Right ventricle myocardium superior (tissue), 1 donor: ENCODE data around the gene PRSS12. TPM values are rescaled to one million over a fixed set of nuclear protein-coding genes. Genes with fewer than 3 reads are reported as not detected.
A peak's percentile ranks its signal among the peaks of the same experiment; 100 is the strongest.
"Not testable (repeated sequence)": the region's sequence is repeated elsewhere in the genome, so short reads cannot be mapped to it uniquely, and the experiment has no call there.

Source experiments
- ATAC-seq: fragments of 200-7000 bp; cut with Tn5 transposase; one replicate; pipeline ENCODE4 v1.9.1; 2020; ENCODE audit warnings: mild to moderate bottlenecking; ENCODE audit not compliant: poor library complexity
- DNase-seq: peaks from one replicate; pipeline ENCODE4 v3.0.0-alpha.2; 2020
- intact Hi-C: fragments of 100-400 bp; cut with DNase I; formaldehyde crosslinking; loops from one replicate; pipeline ENCODE4 v1.11.2; 2022
- long read RNA-seq: library from polyadenylated mRNA; unstranded; transcript quantifications from one replicate; pipeline ENCODE4 v2.0.0, GENCODE V29; 2021
- total RNA-seq: library from RNA; stranded (reverse); fragmentation: NEBNext Ultra II Directional; extraction: Animal tissue kit (Norgen Biotek cat#: 25700); gene quantifications from one replicate; pipeline ENCODE4 v1.2.1, GENCODE V29; 2021
- donor health status: DM: no; HTN: yes; CAD: no; lungs with severe emphysema.

Gene PRSS12
- total RNA-seq = not detected
- long read RNA-seq = 0 reads

GRCh38 chr4:118352843-118353533, at the start of gene PRSS12:
Gene PRSS12 (minus strand): TSS chr4:118353003. CDS start chr4:118352720, 283 bp downstream.
- DNase-seq (peak; percentile 64), ATAC-seq (peak; percentile 95)
- intact Hi-C loops = no loop called here

- intact Hi-C loops = no loop called here
- ATAC-seq = no peak
- no peak for DNase-seq
Observed at GRCh38 chr4:118400356-118400755, 47.6 kb upstream of the PRSS12 start.

- DNase-seq, intact Hi-C loops, ATAC-seq: not testable (repeated sequence)
Observed at GRCh38 chr4:118399883-118400282, 47.1 kb upstream of the PRSS12 start.

GRCh38 chr4:118398226-118399090, 45.7 kb upstream of the PRSS12 start:
- ATAC-seq (no peak), DNase-seq (no peak)
- intact Hi-C loops = no loop called here

GRCh38 chr4:118397623-118397979, 44.8 kb upstream of the PRSS12 start:
- ATAC-seq (no peak), DNase-seq (no peak)
- intact Hi-C loops = no loop called here

- DNase-seq (no peak), ATAC-seq (no peak)
- intact Hi-C loops = no loop called here
Observed at GRCh38 chr4:118396881-118397622, 44.2 kb upstream of the PRSS12 start.

- ATAC-seq (no peak), DNase-seq (no peak)
- intact Hi-C loops = no loop called here
Observed at GRCh38 chr4:118395057-118395644, 42.3 kb upstream of the PRSS12 start.

GRCh38 chr4:118392509-118392908, 39.7 kb upstream of the PRSS12 start:
- ATAC-seq, intact Hi-C loops, DNase-seq: not testable (repeated sequence)

GRCh38 chr4:118390121-118390520, 37.3 kb upstream of the PRSS12 start:
- ATAC-seq (no peak), DNase-seq (no peak)
- intact Hi-C loops = no loop called here

- intact Hi-C loops = no loop called here
- ATAC-seq (no peak), DNase-seq (no peak)
Observed at GRCh38 chr4:118389721-118390120, 36.9 kb upstream of the PRSS12 start.

GRCh38 chr4:118388606-118389005, 35.8 kb upstream of the PRSS12 start:
- DNase-seq (no peak), ATAC-seq (no peak)
- intact Hi-C loops = no loop called here

- DNase-seq (no peak), ATAC-seq (no peak)
- intact Hi-C loops = no loop called here
Observed at GRCh38 chr4:118381902-118382301, 29.1 kb upstream of the PRSS12 start.

- intact Hi-C loops = no loop called here
- ATAC-seq (no peak), DNase-seq (no peak)
Observed at GRCh38 chr4:118373614-118374255, 20.9 kb upstream of the PRSS12 start.

GRCh38 chr4:118372251-118372650, 19.4 kb upstream of the PRSS12 start:
- ATAC-seq (no peak), DNase-seq (no peak)
- intact Hi-C loops = no loop called here

GRCh38 chr4:118369231-118369630, 16.4 kb upstream of the PRSS12 start:
- intact Hi-C loops = no loop called here
- no peak for DNase-seq
- no peak for ATAC-seq

GRCh38 chr4:118367872-118368271, 15.1 kb upstream of the PRSS12 start:
- intact Hi-C loops = no loop called here
- no peak for ATAC-seq

GRCh38 chr4:118367361-118367760, 14.6 kb upstream of the PRSS12 start:
- no peak for ATAC-seq
- intact Hi-C loops = no loop called here
- DNase-seq = no peak

More at GRCh38 chr4:118367872-118368271, 15.1 kb upstream of the PRSS12 start:
- no peak for DNase-seq

GRCh38 chr4:118363166-118363565, 10.4 kb upstream of the PRSS12 start:
- DNase-seq (no peak), ATAC-seq (no peak)
- intact Hi-C loops = no loop called here

- intact Hi-C loops = no loop called here
Observed at GRCh38 chr4:118361192-118361591, 8.4 kb upstream of the PRSS12 start.

More at GRCh38 chr4:118361192-118361591, 8.4 kb upstream of the PRSS12 start:
- ATAC-seq (no peak), DNase-seq (no peak)
